ENCODE results near the gene CNNM2.

CNNM2 gene

DNA sequence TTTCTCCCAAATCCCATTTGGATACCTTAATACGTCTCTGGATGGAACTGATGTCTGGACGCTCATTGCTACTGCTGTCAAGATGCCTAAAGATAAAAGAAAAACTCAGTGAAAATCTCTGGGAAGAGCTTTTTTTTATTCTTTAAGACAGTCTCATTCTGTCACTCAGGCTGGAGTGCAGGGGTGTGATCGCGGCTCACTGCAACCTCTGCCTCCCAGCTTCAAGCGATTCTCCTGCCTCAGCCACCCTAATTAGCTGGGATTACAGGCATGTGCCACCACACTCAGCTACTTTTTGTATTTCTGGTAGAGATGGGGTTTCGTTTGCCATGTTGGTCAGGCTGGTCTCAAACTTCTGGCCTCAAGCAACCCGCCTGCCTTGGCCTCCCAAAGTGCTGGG is 172.8 kb downstream of the CNNM2 start:
- TF ChIP-seq, protein P1, sequence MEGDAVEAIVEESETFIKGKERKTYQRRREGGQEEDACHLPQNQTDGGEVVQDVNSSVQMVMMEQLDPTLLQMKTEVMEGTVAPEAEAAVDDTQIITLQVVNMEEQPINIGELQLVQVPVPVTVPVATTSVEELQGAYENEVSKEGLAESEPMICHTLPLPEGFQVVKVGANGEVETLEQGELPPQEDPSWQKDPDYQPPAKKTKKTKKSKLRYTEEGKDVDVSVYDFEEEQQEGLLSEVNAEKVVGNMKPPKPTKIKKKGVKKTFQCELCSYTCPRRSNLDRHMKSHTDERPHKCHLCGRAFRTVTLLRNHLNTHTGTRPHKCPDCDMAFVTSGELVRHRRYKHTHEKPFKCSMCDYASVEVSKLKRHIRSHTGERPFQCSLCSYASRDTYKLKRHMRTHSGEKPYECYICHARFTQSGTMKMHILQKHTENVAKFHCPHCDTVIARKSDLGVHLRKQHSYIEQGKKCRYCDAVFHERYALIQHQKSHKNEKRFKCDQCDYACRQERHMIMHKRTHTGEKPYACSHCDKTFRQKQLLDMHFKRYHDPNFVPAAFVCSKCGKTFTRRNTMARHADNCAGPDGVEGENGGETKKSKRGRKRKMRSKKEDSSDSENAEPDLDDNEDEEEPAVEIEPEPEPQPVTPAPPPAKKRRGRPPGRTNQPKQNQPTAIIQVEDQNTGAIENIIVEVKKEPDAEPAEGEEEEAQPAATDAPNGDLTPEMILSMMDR (IDR thresholded peaks at IDR 0.05; ENCODE audit: extremely low read depth, missing control alignments): no peak
- DNase-seq (ENCODE audit: low spot score): no peak

DNA sequence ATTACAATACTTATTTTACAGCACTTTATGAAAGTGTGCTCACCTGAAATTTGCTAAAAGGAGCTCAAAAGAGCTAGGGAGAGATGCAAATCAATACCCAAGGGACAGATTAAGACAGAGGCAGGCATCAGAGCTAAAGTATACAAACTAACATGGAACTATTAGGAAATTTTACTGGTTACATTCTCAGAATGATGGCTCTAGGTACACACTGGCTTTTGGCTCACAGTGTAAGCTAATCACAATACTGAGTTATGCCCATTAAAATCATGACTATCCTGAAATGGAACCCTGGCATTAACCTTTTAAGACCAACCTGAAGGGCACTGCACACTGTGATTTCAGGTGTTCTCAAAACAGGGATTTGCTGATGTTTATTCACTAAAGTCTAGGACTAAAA is 176.9 kb downstream of the CNNM2 start:
- TF ChIP-seq, protein P1 (IDR thresholded peaks at IDR 0.05; ENCODE audit: extremely low read depth, missing control alignments): no peak
- DNase-seq (ENCODE audit: low spot score): no peak

DNA sequence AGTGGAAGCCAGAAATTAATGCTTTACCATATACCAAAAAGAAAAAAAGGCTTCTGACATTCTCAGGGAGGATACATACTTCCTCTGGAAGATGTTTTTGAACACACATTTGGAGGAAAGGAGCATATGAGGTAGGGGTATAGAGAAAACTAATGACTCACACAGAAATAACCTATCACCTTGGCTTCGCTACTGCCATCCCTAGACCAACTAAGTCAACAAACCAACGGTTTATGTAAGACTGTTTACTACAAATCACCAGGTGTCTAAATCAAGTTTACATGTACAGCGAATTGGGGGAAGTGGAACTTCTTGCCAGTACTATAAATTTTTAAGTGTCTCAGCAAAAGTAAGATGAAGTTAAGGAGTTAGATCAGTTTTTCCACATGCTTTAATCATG is 178.0 kb downstream of the CNNM2 start:
- DNase-seq (ENCODE audit: low spot score): no peak
- TF ChIP-seq, protein P1 (IDR thresholded peaks at IDR 0.05; ENCODE audit: extremely low read depth, missing control alignments): no peak

DNA sequence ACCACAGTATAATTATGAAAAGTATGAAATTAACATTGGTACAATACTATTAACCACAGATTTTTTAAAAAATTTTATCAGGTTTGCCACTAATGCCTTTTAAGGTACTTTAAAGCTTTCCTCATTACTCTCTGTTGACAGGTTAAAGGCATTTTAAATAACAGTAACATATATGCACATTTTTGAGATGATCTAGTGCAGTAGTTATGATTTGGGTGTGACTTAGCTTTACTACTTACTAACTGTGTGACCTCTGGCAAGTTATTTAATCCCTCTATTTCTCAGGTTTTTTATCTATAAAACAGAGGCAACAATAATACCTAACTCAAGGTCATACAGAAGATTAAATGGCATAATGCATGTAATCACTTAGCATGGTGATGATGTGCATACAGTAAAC is 180.1 kb downstream of the CNNM2 start:
- TF ChIP-seq, protein P1 (IDR thresholded peaks at IDR 0.05; ENCODE audit: extremely low read depth, missing control alignments): no peak
- DNase-seq (ENCODE audit: low spot score): no peak

DNA sequence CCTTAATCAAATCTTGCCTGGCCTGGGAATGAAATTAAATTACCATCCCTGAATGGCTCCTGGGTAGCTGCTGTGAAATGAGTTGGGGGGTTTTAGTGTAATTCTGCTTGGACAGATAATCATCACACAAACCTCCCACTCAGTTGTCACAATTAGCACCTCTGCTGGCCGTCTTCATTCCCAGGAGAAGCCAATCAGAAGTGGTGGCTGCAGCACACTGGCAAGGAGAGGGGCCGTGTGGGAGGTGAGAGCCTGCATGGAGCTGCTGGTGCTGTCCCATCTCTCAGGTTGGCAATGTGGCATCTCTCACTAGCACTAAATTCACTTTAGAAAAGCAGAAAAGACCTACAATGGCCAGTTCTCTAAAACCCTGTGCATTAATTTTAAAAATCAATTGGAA is 182.5 kb downstream of the CNNM2 start:
- no peak for DNase-seq (ENCODE audit: low spot score)
- TF ChIP-seq, protein P1 (IDR thresholded peaks at IDR 0.05; ENCODE audit: extremely low read depth, missing control alignments): no peak

DNA sequence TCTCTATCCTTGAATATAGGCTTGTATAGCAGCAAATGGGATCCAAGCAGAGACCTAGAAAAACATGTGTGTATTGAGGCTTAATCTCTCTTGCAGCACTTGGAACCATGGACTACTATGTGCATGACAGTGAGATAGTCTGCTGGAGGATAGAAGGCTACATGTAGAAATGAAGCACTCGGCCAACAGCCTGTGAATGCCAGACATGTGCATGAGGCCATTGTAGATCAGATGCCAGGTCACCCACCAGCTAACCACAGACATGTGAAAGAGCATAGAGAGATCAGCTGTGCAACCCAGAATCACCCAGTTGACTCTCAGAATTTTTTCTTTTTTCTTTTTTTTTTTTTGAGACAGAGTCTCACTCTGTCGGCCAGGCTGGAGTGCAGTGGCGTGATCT is 184.1 kb downstream of the CNNM2 start:
- TF ChIP-seq, protein P1 (IDR thresholded peaks at IDR 0.05; ENCODE audit: extremely low read depth, missing control alignments): no peak

DNA sequence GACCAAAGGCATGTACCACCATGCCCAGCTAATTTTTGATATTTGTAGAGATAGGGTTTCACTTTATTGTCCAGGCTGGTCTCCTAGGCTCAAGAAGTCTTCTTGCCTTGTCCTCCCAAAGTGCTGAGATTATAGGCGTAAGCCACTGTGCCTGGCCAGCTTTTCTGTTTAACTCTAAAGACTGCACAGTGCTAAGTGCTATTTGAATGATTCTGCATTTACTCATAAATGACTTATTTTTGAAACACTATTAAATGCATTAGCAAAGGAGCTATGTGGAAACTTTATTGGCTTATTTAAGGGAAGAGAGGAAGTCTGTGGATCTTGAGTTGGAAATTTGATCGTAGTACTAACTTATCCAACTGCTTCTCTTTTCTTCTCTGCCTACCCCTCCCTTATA is 185.9 kb downstream of the CNNM2 start:
- TF ChIP-seq, protein P1 (IDR thresholded peaks at IDR 0.05; ENCODE audit: extremely low read depth, missing control alignments): no peak
- DNase-seq (ENCODE audit: low spot score): no peak

More for the DNA sequence above, 184.1 kb downstream of the CNNM2 start:
- DNase-seq (ENCODE audit: low spot score): no peak
